GM10266 (cell line): Measurements from ENCODE around the gene TBXA2R.
A peak's percentile ranks its signal among the peaks of the same experiment; 100 is the strongest.

Experiments used
- DNase-seq: peaks from one replicate; pipeline ENCODE4 v3.0.0; 2012; ENCODE audit errors: extremely low spot score
- CTCF ChIP-seq: IDR thresholded peaks from 2 replicates; pipeline ENCODE4 v1.5.1; 2012; ENCODE audit warnings: mild to moderate bottlenecking, low read depth; ENCODE audit not compliant: control insufficient read depth, insufficient read depth; ENCODE audit errors: missing control alignments

Gene TBXA2R

GRCh38 chr19:3545669-3546034 lies 61.0 kb downstream of the TBXA2R start:
- DNase-seq: no peak

GRCh38 chr19:3544742-3545668 lies 61.7 kb downstream of the TBXA2R start:
- DNase-seq: peak; percentile 93
- peak; percentile 94 for TF ChIP-seq CTCF

More at GRCh38 chr19:3545669-3546034, 61.0 kb downstream of the TBXA2R start:
- no peak for TF ChIP-seq CTCF
